DMS53 (cell line): Measurements from ENCODE around the gene GYPB.
A peak's percentile ranks its signal among the peaks of the same experiment; 100 is the strongest.
"Not testable (repeated sequence)": the region's sequence is repeated elsewhere in the genome, so short reads cannot be mapped to it uniquely, and the experiment has no call there.

Experiments
- DNase-seq: peaks from one replicate; lab custom pipeline; 2025; lab: John Stamatoyannopoulos, UW

The GYPB gene

GRCh38 chr4:144014808-144015207, 4.4 kb downstream of the GYPB start:
- DNase-seq = no peak

DNA sequence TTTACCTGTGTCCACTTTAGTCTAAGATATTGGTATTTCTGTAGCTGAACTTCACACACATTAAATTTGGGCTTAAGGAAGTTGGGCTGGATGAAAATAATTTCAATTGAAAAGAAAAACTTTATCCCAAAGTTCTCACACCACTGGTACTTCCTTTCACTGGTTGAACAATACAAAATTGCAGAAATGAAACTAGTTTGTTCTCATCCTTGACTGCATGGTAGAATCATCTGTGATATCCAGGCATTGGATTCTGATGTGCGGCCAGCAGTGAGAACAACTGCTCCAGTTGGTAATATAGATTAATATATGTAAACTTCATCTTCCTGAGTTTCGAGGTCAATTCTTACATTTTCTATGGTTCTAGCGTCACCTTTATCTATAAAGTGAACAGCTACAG, 10.6 kb downstream of the GYPB start:
- DNase-seq = not testable (repeated sequence)

DNA sequence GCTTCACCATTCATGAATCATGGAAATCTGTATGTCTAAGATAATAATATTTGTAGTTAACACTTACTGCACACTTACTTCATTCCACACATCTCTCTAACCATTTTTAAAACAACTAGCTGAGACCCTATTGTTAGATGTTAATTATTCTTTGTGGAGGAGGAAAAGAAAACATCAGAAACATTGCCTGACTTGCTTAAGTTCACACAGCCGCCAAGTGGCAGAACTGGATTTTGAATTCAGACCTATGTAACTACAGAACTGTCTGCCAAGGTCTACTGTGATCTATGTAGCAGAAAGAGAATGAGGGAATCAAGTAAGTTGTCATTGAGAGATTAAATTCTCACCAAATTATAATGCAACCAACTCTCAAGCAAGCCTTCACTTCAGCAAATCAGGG, 11.2 kb downstream of the GYPB start:
- DNase-seq = not testable (repeated sequence)

- DNase-seq = not testable (repeated sequence)
Measured at GRCh38 chr4:144006200-144006803, 12.9 kb downstream of the GYPB start.

DNA sequence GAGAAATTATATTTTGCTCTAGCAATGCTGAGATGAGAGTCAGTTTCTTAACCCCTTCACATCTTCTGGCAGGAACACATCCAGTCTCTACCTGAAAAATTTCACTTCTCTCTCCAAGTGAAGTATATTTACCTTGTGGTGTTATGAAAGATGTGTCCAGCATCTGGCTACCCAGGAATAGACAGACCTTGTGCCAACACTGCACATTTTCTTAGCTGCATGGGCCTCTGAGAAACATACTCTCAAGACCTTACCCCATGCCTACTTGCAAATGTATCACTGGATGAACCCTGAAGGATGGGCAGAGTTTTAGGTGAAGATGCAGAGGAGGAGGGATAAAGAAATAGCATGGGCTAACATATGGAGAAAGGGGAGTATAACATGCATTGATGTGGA, 13.6 kb downstream of the GYPB start:
- DNase-seq = not testable (repeated sequence)

GRCh38 chr4:144004868-144005557, 14.2 kb downstream of the GYPB start:
- not testable (repeated sequence) for DNase-seq

- DNase-seq = not testable (repeated sequence)
Measured at GRCh38 chr4:144003890-144004265, 15.3 kb downstream of the GYPB start.

DNA sequence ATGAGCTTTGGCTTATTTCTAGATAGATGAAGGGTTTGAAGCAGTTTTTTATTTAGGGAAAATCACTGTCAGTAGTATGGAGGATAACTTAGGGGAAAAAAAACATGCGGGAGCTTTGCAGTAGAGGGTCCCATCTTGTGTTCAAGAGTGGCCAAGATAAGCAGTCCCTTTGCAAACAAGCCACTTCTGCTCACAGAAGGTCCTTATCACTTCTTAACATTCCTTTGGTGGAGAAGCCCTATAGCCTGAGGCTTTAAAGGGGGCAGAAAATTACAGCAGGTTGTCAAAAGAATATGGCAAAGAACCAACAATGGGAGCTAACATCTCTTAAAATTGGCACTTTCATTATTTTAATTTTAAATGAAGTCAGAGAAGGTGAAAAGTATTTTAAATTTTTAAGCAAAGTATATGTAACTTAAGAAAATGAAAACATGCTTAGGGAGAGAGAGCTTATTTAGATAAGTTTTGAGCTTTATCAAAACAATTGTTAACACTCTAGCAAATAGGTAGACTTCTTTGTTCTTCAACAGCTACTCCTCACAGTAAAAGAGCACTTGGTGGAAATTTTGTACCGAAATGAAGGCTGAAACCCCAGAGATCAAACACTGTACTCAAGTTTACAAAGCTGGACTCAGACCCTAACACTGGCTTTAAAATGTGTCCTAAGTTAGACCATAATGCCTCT, 15.8 kb downstream of the GYPB start:
- DNase-seq = not testable (repeated sequence)

- DNase-seq = not testable (repeated sequence)
Measured at GRCh38 chr4:144000331-144000995, 18.7 kb downstream of the GYPB start.

DNA sequence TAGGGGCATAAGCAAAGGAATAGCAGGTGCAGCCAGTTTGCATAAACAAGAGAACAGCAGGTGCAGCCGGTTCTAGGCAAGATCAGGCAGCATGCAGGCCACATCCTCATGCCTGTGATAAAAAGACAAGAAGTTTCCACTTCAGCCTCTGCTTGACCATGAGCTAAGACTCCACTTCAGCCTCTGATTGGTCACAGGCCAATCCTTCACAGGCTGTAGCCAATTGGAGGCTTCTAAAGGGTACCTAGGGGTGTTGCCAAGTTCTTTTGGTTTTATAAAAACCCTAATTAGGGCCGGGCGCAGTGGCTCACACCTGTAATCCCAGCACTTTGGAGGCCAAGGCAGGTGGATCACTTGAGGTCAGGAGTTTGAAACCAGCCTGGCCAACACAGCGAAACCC, 23.0 kb downstream of the GYPB start:
- DNase-seq = peak; percentile 75

DNA sequence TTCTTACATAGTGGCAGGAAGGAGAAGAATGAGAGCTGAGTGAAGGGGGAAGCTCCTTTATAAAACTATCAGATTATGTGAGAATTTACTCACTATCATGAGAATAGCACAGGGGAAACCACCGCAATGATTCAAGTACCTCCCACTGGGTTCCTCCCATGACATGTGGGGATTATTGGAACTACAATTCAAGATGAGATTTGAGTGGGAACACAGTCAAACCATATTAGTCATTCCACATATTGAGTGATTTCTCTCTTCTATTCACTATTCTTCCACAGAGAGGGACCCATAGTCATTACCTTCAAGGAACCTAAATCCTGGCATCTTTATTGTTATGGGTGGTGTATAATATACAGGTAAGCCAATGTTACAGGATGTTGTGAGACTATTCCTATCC, 27.4 kb downstream of the GYPB start:
- not testable (repeated sequence) for DNase-seq

DNA sequence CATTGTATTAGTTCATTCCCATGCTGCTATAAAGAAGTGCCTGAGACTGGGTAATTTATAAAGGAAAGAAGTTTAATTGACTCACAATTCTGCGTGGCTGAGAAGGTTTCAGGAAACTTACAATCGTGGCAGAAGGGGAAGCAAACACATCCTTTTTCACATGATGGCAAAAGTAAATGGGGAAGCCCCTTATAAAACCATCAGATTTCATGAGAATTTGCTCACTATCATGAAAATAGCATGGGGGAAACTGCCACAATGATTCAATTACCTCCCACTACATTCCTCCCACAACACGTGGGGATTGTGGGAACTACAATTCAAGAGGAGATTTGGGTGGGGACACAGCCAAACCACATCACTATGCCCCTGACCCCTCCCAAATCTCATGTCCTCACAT, 28.5 kb downstream of the GYPB start:
- DNase-seq = not testable (repeated sequence)

DNA sequence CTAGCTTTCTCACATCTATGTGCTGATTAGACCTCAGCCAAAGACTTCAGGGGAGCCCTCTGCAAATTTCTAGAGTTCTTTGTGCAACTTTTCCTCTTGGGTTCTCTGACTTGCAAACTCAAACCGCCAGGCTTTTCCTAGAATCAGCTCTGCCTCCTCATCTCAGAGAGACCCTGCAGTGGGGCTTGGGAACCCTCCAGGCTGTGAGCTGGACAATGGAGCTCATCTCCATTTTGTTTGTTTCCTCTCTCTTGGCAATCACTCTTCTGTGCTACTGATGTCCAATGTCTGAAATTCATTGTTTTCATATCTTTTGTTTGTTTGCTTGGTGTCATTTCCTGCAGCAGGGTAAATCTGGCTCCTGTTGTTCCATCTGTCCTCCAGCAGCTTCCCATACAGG, 33.0 kb downstream of the GYPB start:
- peak; percentile 54 for DNase-seq

- DNase-seq = peak; percentile 15
Measured at GRCh38 chr4:143980776-143981175, 38.4 kb downstream of the GYPB start.

- DNase-seq = not testable (repeated sequence)
Measured at GRCh38 chr4:143975527-143975926, 43.7 kb downstream of the GYPB start.

DNA sequence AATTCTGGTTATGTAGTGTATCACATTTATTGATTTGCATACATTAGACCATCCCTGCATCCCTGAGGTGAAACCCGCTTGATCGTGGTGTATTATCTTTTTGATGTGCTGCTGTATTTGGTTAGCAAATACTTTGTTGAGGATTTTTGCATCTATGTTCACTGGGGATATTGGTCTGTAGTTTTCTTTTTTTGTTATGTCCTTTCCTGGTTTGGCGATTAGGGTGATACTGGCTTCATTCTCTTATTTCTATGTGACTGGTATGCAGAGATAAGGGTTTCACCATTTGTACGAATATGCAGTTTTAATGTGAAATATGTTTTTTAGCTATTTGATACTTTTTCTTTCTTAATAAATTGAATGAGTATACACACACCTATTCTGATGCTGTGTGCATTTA, 45.2 kb downstream of the GYPB start:
- DNase-seq = not testable (repeated sequence)

DNA sequence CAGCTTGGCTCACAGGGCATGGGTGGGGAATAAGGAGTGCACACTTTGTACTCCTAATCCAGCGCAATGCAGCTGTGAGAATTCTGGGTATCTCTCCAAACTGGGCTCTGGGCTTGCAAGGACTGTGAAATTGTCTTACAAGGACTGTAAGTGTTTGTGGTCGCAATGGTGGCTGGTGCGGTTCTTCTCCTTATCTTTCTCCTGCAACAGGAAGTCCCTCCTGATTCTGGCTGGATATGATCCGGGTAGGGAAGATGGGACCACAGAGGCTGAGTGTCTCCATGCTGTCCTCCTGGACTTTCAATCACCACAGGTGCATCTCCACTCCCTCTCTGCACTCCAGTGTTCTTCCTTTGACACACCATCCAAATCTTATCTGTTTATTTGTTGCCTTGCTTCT, 58.1 kb downstream of the GYPB start:
- no peak for DNase-seq

GRCh38 chr4:143955306-143955705, 63.9 kb downstream of the GYPB start:
- not testable (repeated sequence) for DNase-seq

DNA sequence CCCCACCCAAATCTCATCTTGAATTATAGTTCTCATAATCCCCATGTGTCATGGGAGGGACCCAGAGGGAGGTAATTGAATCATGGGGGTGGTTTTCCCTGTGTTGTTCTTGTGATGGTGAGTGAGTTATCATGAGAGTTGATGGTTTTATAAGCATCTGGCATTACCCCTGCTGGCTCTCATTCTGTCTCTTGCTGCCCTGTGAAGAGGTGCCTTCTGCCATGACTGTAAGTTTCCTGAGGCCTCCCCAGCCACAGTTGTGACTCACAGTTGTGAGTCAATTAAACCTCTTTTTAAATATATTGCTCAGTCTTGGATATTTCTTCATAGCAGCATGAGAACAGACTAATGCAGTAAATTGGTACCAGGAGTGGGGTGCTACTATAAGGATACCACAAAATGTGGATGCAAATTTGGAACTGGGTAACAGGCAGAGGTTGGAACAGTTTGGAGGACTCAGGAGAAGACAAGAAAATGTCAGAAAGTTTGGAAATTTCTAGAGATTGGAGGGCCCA, 67.7 kb downstream of the GYPB start:
- DNase-seq = not testable (repeated sequence)

DNA sequence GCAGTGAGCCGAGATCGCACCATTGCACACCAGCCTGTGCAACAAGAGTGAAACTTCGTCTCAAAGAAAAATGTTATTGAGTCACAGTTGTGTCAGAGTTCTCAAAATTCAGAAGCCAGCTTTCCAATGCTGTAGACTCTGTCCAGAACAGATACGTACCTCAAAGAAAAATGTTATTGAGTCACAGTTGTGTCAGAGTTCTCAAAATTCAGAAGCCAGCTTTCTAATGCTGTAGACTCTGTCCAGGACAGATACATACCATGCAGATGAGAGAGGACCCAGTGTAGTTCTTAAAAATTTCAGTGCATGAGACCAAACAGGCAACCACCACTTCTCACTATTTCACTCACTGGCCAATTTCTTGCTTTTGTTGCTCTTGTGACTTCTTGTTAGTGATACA, 68.2 kb downstream of the GYPB start:
- DNase-seq = not testable (repeated sequence)

- peak; percentile 20 for DNase-seq
Measured at GRCh38 chr4:143950185-143950584, 69.0 kb downstream of the GYPB start.

GRCh38 chr4:143947493-143947892, 71.7 kb downstream of the GYPB start:
- DNase-seq = not testable (repeated sequence)
